Vagina (tissue), 2 donors: ENCODE results near the gene SPATS2.

Experiments
- POLR2A ChIP-seq, 2 donors: fragments of 450-650 bp; IDR thresholded peaks; one replicate each; pipeline ENCODE4 v1.6.1; 2017; ENCODE audit warnings: antibody characterized with exemption in 2 of 2, mild to moderate bottlenecking in 2 of 2, moderate library complexity in 2 of 2
- TF ChIP-seq, protein P1 (sequence below), 3 experiments: fragments of 450-650 bp in 2 of 3; fragments of 200-600 bp in 1 of 3; sonication (generic) in 1 of 3; IDR thresholded peaks; one replicate each; pipeline ENCODE4 v1.5.1; 2017 to 2019; ENCODE audit warnings: antibody characterized with exemption in 3 of 3, mild to moderate bottlenecking in 2 of 3, moderate library complexity in 2 of 3

DNA sequence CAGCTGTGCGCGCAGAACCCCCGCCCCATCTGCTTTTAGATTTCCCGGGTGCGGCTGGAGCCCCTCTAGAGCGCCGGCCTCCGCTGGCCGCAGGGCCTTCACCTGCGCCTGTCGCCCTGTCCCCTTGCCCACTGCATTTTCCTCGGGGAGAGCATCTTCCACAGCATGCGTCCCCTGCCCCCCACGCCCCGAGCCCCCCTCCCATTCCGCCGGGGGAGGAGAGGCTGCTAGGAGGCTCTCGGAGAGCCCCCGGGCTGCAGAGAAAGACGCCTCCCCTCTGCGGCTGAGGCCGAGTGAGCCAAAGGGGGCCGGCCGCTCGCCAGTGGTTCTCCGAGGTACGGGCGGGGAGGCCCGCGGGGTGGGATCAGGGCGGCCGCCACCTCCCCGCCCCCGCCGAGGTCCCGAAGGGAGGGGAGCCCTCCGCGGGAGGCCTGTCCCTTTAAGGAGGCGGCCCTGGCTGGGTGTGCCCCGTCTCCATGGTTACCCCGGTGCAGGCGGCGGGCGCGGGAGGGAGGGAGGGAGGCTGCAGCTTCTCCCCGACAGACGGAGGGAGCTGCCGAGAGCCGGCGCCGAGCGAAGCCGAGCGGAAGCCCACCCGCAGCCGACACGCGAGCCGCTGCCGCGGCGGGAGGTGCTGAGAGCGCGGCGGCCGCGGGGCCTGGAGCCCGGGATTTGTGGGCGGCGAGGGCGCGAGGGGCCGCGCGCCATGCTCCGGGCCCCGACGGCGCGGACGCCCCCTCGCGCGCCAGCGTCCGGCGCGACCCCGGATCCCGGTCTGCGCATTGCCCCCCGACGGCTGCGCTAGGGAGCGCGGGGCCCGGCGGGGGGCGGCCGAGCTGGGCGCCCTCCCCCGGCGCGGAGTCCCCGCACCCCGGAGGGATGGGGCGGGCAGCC is 171.5 kb downstream of the SPATS2 start, which contains the start of gene KCNH3:
- no peak for TF ChIP-seq POLR2A (IDR thresholded peaks at IDR 0.05)
- TF ChIP-seq, protein P1, sequence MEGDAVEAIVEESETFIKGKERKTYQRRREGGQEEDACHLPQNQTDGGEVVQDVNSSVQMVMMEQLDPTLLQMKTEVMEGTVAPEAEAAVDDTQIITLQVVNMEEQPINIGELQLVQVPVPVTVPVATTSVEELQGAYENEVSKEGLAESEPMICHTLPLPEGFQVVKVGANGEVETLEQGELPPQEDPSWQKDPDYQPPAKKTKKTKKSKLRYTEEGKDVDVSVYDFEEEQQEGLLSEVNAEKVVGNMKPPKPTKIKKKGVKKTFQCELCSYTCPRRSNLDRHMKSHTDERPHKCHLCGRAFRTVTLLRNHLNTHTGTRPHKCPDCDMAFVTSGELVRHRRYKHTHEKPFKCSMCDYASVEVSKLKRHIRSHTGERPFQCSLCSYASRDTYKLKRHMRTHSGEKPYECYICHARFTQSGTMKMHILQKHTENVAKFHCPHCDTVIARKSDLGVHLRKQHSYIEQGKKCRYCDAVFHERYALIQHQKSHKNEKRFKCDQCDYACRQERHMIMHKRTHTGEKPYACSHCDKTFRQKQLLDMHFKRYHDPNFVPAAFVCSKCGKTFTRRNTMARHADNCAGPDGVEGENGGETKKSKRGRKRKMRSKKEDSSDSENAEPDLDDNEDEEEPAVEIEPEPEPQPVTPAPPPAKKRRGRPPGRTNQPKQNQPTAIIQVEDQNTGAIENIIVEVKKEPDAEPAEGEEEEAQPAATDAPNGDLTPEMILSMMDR (IDR thresholded peaks at IDR 0.05): no peak
